ENCODE measurements around the gene ZBTB43. TPM values are rescaled to one million over a fixed set of nuclear protein-coding genes. Genes with fewer than 3 reads are reported as not detected.

Gene ZBTB43
- total RNA-seq, 1 donor from 2014 or later, result 20.3 TPM

DNA sequence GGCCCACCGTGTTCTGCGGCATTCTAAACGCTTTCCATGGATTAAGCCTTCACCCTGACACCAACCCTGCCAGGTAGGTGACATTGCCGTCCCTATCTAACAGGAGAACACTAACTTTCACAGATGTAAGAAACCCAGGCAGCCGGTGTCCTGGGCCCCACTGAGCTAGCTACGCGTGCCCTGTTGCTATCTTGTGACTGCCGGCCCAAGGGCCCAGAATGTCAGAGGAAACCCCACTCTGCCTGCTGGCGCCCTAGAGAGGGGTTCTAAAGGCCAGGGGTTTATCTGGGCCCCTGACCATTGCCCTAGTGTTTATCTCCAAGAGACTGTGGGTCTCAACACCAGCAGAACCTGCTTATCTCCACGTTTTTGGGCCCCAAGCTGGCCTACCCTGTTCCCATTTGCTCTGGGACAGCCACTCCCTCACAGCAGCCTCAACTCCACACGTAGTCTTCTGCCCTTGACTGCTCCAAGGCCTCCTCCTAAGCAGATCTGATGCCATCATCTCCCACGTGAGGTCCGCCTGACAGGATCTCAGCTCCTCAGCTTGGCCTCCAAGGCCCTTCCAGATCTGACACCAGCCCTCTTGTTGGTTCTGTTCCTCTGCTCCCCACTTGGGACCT, 37.5 kb downstream of the ZBTB43 start:
- peak; percentile 76 for DNase-seq (ENCODE audit: extremely low spot score, unreplicated experiment)
- Mint-ChIP-seq H3K36me3 (ENCODE audit: unreplicated experiment) (peaks cover 5% of the 10 kb centered on the region), H3K27me3 (ENCODE audit: unreplicated experiment) (no peaks in the 10 kb centered on the region), H3K27ac (ENCODE audit: unreplicated experiment) (no peak overlapping the region), H3K4me1 (ENCODE audit: unreplicated experiment) (peaks cover 13% of the 10 kb centered on the region), H3K9me3 (ENCODE audit: unreplicated experiment) (no peaks in the 10 kb centered on the region), H3K4me3 (ENCODE audit: unreplicated experiment) (no peak overlapping the region)
- TF ChIP-seq, protein P1, sequence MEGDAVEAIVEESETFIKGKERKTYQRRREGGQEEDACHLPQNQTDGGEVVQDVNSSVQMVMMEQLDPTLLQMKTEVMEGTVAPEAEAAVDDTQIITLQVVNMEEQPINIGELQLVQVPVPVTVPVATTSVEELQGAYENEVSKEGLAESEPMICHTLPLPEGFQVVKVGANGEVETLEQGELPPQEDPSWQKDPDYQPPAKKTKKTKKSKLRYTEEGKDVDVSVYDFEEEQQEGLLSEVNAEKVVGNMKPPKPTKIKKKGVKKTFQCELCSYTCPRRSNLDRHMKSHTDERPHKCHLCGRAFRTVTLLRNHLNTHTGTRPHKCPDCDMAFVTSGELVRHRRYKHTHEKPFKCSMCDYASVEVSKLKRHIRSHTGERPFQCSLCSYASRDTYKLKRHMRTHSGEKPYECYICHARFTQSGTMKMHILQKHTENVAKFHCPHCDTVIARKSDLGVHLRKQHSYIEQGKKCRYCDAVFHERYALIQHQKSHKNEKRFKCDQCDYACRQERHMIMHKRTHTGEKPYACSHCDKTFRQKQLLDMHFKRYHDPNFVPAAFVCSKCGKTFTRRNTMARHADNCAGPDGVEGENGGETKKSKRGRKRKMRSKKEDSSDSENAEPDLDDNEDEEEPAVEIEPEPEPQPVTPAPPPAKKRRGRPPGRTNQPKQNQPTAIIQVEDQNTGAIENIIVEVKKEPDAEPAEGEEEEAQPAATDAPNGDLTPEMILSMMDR (IDR thresholded peaks at IDR 0.05), result no peak

DNA sequence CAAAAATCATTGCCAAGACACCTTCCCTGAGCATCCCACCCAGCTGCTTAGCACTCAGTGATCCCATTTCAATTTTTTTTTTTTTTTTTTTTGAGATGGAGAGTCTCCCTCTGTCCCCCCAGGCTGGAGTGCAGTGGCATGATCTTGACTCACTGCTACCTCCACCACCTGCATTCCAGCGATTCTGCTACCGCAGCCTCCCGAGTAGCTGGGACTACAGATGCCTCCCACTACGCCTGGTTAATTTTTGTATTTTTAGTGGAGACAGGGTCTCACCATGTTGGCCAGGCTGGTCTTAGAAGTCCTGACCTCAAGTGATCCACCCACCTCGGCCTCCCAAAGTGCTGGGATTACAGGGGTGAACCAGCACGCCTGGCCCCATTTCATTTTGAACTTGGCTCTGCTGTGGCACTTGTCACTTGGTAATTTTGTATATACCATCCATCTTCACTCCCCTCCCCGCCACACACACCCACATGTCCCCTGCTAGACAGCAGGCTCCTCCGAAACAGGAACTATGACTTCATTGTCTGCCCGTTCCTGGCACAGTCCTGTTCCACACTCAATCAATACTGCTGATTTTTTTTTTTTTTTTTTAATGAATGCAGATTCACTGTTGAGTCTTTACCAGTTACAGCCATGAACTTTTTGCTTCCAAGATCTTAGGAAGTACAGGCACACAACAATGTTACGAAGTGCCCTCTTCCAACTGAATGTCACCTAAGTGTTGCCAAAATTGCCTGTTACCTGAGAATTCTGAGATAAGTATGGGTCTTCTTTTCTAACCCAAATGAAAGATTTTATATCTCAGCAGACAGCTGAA, 38.3 kb downstream of the ZBTB43 start:
- Mint-ChIP-seq H3K4me1 (ENCODE audit: unreplicated experiment) (peaks cover 12% of the 10 kb centered on the region), H3K27me3 (ENCODE audit: unreplicated experiment) (peaks cover under 1% of the 10 kb centered on the region), H3K36me3 (ENCODE audit: unreplicated experiment) (peaks cover 5% of the 10 kb centered on the region), H3K9me3 (ENCODE audit: unreplicated experiment) (no peaks in the 10 kb centered on the region), H3K4me3 (ENCODE audit: unreplicated experiment) (no peak overlapping the region), H3K27ac (ENCODE audit: unreplicated experiment) (peak overlapping the region; percentile 50)
- DNase-seq (ENCODE audit: extremely low spot score, unreplicated experiment), result peak; percentile 48
- TF ChIP-seq, protein P1 (IDR thresholded peaks at IDR 0.05), result no peak

DNA sequence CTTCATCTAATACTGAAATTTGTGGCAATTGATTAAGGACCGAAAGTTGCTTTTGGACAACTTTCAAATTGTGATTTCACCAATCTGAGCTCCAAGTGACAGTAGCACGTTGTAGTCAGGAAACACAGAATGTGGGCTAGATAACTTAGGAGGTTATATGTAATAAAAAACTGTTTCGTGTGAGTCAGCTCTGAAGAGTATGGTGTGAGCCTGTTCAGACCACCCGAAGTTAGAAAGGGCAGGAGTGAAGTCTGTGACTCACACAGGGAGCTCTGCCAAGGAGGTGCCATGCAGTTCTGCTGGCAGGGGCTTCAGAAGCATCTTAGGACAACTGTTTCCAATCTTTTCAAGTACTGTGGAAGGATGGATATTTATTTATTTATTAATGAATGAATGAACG, 39.2 kb downstream of the ZBTB43 start:
- Mint-ChIP-seq H3K27me3 (ENCODE audit: unreplicated experiment) (peaks cover 2% of the 10 kb centered on the region), H3K27ac (ENCODE audit: unreplicated experiment) (peak overlapping the region; percentile 50), H3K36me3 (ENCODE audit: unreplicated experiment) (peaks cover 3% of the 10 kb centered on the region), H3K4me1 (ENCODE audit: unreplicated experiment) (peaks cover 12% of the 10 kb centered on the region), H3K4me3 (ENCODE audit: unreplicated experiment) (no peak overlapping the region), H3K9me3 (ENCODE audit: unreplicated experiment) (no peaks in the 10 kb centered on the region)
- peak; percentile 59 for DNase-seq (ENCODE audit: extremely low spot score, unreplicated experiment)
- TF ChIP-seq, protein P1 (IDR thresholded peaks at IDR 0.05), result no peak

DNA sequence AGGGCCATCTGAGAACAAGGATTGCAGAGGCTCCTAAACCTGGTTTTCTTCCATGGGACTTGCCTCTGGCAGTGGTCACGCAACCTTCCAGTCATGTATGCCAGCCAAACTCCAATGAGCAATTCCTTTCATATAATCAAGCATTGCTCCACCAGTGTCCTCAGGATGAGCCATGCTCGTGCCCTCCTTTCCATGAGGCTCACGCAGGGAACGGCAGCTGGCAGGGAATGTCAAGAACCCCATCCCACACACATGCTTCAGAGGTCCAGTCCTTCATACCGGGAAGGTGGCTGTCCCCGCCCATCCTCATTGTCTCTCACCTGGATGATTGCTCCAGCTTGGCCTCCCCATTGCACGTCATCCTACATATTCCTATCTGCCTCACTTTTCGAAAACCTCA, 42.2 kb downstream of the ZBTB43 start:
- Mint-ChIP-seq H3K36me3 (ENCODE audit: unreplicated experiment) (no peaks in the 10 kb centered on the region), H3K9me3 (ENCODE audit: unreplicated experiment) (no peaks in the 10 kb centered on the region), H3K27me3 (ENCODE audit: unreplicated experiment) (peaks cover 15% of the 10 kb centered on the region), H3K4me1 (ENCODE audit: unreplicated experiment) (peaks cover 12% of the 10 kb centered on the region), H3K4me3 (ENCODE audit: unreplicated experiment) (no peak overlapping the region), H3K27ac (ENCODE audit: unreplicated experiment) (no peak overlapping the region)
- TF ChIP-seq, protein P1 (IDR thresholded peaks at IDR 0.05), result no peak
- peak; percentile 59 for DNase-seq (ENCODE audit: extremely low spot score, unreplicated experiment)

DNA sequence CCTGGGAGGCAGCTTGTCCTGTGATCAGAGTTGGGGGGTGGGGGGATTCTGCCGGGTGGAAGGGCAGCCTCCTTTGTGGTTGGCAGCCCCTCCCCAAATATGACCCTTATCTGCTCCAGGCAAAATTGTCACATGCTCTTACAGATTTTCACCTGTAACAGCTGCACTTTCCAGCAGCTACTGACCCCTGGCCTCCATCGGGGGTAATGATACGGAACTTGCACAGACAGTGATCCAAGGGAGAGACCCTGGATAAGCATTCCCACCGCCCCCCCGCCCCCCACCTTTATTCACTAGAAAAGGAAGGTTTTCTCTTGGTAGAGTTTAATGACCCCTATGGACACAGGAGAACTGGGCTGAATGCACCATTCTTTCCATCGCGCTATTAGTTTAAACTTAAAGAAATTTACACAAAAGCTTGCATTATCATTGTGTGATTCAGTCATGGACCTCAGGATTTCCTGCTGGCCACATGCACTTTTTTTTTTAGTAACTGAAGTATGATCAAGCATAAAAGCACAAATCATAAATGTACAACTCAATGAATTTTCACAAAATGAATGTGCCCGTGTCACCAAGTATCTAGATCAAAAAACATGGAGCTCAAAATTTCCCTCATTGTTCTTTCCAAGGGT, 44.9 kb downstream of the ZBTB43 start:
- Mint-ChIP-seq H3K4me3 (ENCODE audit: unreplicated experiment) (no peak overlapping the region), H3K27me3 (ENCODE audit: unreplicated experiment) (peaks cover 34% of the 10 kb centered on the region), H3K36me3 (ENCODE audit: unreplicated experiment) (no peaks in the 10 kb centered on the region), H3K27ac (ENCODE audit: unreplicated experiment) (no peak overlapping the region), H3K9me3 (ENCODE audit: unreplicated experiment) (no peaks in the 10 kb centered on the region), H3K4me1 (ENCODE audit: unreplicated experiment) (no peaks in the 10 kb centered on the region)
- no peak for DNase-seq (ENCODE audit: extremely low spot score, unreplicated experiment)
- TF ChIP-seq, protein P1 (IDR thresholded peaks at IDR 0.05), result no peak
